LNCAP (cell line): ENCODE measurements around the gene RASA3.

ENCODE experiments used
- TF ChIP-seq, protein P1 (sequence below): fragments of 450-650 bp; IDR thresholded peaks from 2 replicates; pipeline ENCODE4 v1.5.1; 2017; ENCODE audit warnings: mild to moderate bottlenecking

The RASA3 gene

GRCh38 chr13:113973218-113974164 is 158.9 kb downstream of the RASA3 start, which contains the start of gene C13orf46:
C13orf46 (minus strand) TSS chr13:113974076; CDS start chr13:113973997, 79 bp downstream.
- TF ChIP-seq, protein P1, sequence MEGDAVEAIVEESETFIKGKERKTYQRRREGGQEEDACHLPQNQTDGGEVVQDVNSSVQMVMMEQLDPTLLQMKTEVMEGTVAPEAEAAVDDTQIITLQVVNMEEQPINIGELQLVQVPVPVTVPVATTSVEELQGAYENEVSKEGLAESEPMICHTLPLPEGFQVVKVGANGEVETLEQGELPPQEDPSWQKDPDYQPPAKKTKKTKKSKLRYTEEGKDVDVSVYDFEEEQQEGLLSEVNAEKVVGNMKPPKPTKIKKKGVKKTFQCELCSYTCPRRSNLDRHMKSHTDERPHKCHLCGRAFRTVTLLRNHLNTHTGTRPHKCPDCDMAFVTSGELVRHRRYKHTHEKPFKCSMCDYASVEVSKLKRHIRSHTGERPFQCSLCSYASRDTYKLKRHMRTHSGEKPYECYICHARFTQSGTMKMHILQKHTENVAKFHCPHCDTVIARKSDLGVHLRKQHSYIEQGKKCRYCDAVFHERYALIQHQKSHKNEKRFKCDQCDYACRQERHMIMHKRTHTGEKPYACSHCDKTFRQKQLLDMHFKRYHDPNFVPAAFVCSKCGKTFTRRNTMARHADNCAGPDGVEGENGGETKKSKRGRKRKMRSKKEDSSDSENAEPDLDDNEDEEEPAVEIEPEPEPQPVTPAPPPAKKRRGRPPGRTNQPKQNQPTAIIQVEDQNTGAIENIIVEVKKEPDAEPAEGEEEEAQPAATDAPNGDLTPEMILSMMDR: no peak

GRCh38 chr13:113972451-113973217 is 159.8 kb downstream of the RASA3 start:
- TF ChIP-seq, protein P1: no peak

DNA sequence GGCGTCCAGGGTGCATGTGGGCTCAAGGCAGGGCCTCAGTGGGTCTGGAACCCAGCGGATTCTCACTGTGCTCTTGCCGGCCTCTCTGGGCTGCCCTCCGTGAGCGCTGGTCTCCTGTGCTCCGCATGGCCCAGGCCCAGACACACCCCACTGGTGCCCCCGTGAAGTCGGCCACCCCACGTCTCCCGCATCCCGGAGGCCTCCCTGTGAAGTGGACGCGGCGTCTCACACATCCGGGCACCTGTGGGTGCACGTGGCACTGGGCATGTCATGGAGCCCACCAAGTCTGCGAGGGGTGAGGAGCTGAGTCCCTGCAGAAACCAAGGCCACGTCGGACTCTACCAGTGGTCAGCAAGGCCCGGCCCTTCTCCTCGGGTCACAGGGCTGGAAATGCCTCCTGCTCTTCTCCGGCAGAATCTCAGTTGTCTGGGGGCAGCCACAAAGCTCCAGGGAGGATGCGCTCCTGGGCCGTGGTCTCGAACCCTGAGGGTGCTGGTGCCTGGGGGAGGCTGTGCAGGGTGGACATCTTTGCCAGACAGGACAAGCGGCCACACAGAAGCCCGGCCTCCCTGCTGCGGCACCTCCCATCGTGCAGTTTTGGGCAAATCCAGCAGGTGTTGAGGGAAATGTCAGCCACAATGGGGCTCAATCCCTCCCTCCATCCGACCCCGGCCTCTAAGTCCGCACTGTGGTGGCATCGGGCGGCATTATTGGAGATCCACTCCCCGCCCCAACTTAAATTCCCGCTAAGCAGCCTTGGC is 160.8 kb downstream of the RASA3 start:
- TF ChIP-seq, protein P1: no peak

GRCh38 chr13:113970810-113971470 is 161.5 kb downstream of the RASA3 start:
- TF ChIP-seq, protein P1: no peak

DNA sequence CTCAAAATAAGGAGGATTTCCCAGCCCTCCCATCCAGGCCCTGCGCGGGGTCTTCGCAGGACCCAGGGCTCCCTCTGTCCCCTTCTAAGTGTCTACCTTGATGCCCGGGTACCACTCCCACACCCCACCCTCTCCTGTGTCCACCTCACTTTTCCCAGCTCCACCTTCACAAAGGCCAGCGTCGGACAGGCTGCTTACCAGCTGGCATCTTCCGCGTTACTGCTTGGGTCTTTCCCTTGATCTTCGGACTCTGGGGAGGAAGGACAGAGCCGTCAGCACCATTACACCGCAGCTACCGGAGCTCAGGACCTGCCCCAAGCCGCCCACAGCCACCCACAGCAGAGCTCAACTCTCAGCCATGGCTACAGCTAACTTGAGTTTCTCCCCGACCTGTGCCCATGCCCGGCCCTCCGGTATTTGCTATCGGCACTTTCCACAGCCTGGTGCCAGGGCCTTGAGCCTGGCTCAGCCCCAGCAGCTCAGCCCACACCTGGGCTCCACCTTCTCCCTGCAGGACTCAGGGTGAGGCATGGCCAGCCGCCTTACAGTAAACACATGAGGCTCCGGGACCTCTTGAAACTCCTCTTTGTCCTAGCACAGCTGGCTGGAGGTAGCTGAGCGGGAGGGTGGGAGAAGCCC is 162.3 kb downstream of the RASA3 start:
- TF ChIP-seq, protein P1: no peak

DNA sequence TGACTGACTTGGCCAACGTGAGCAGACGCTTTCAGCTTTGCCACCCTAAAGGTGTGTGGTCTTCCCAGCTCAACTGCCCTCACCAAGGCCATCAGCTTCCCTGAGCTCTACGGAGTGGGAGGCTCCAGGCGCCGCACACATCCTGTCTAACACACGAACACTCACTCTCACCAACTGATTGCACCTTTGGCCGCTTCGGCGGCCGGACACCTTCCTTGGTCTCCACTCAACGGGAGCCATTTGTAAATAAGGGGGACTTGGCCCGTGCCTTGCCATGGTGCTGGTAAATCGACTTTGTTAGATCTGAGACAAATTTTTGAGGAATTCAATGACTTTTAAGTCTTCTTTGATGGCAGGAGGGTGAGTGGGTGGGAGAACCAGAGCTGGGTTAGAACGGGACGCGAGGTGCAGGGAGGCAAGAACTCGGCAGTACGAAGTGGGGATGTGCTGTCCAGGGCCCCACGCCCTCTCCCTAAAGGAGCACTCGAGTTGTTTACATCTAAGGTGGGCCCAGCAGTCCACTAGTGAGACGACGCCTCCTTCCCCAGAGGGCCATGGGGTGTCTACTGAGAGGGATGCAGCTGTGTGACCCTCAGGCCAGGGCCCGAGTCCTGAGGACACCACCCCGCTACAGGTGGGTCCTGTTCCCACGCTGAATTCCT is 163.0 kb downstream of the RASA3 start:
- TF ChIP-seq, protein P1: no peak
